Chondrocyte (in vitro differentiated cells): Measurements from ENCODE around the gene NEUROD2. TPM values are rescaled to one million over a fixed set of nuclear protein-coding genes. Genes with fewer than 3 reads are reported as not detected.
A peak's percentile ranks its signal among the peaks of the same experiment; 100 is the strongest.

Source experiments
- DNase-seq: peaks from one replicate; pipeline ENCODE4 v3.0.0; 2021; ENCODE audit warnings: mixed read lengths, low spot score
- H3K27ac Mint-ChIP-seq: one replicate; pipeline ENCODE4 v1.8.0; 2021; ENCODE audit warnings: mild to moderate bottlenecking, moderate library complexity, mixed read lengths; ENCODE audit not compliant: unreplicated experiment
- H3K27me3 Mint-ChIP-seq: 2 replicates; pipeline ENCODE4 v1.8.0; 2021; ENCODE audit warnings: low read depth, mixed read lengths
- H3K36me3 Mint-ChIP-seq: 2 replicates; pipeline ENCODE4 v1.8.0; 2021; ENCODE audit warnings: low read depth, mixed read lengths
- H3K4me1 Mint-ChIP-seq: 2 replicates; pipeline ENCODE4 v1.8.0; 2021; ENCODE audit warnings: low read depth, mild to moderate bottlenecking, mixed read lengths
- H3K4me3 Mint-ChIP-seq: one replicate; pipeline ENCODE4 v1.8.0; 2021; ENCODE audit warnings: mild to moderate bottlenecking, moderate library complexity, mixed read lengths; ENCODE audit not compliant: unreplicated experiment
- H3K9me3 Mint-ChIP-seq: 2 replicates; pipeline ENCODE4 v1.8.0; 2021; ENCODE audit warnings: low read depth, mixed read lengths
- total RNA-seq: library from RNA; stranded (reverse); gene quantifications from 3 replicates; pipeline ENCODE4 v1.2.1, GENCODE V29; 2021
- TF ChIP-seq, protein P1 (sequence below): fragments of 200-600 bp; sonication (generic); IDR thresholded peaks from 2 replicates; pipeline ENCODE4 v1.5.0; 2021; ENCODE audit warnings: antibody characterized with exemption, mild to moderate bottlenecking, moderate library complexity

NEUROD2 gene
- total RNA-seq, 1 donor from 2014 or later, result not detected

GRCh38 chr17:39607057-39607850 is 466 bp downstream of the NEUROD2 start:
- Mint-ChIP-seq H3K27ac (no peak overlapping the region), H3K4me3 (no peak overlapping the region), H3K9me3 (no peaks in the 10 kb centered on the region), H3K36me3 (no peaks in the 10 kb centered on the region), H3K4me1 (peaks cover 7% of the 10 kb centered on the region), H3K27me3 (peaks cover 57% of the 10 kb centered on the region)
- no peak for DNase-seq
- TF ChIP-seq, protein P1, sequence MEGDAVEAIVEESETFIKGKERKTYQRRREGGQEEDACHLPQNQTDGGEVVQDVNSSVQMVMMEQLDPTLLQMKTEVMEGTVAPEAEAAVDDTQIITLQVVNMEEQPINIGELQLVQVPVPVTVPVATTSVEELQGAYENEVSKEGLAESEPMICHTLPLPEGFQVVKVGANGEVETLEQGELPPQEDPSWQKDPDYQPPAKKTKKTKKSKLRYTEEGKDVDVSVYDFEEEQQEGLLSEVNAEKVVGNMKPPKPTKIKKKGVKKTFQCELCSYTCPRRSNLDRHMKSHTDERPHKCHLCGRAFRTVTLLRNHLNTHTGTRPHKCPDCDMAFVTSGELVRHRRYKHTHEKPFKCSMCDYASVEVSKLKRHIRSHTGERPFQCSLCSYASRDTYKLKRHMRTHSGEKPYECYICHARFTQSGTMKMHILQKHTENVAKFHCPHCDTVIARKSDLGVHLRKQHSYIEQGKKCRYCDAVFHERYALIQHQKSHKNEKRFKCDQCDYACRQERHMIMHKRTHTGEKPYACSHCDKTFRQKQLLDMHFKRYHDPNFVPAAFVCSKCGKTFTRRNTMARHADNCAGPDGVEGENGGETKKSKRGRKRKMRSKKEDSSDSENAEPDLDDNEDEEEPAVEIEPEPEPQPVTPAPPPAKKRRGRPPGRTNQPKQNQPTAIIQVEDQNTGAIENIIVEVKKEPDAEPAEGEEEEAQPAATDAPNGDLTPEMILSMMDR, result no peak

GRCh38 chr17:39606434-39607056 is 1.2 kb downstream of the NEUROD2 start:
- H3K4me3 Mint-ChIP-seq, result no peak overlapping the region
- H3K27me3 Mint-ChIP-seq, result peaks cover 63% of the 10 kb centered on the region
- H3K27ac Mint-ChIP-seq, result no peak overlapping the region
- peaks cover 7% of the 10 kb centered on the region for H3K4me1 Mint-ChIP-seq
- H3K9me3 Mint-ChIP-seq, result no peaks in the 10 kb centered on the region
- DNase-seq, result no peak
- no peaks in the 10 kb centered on the region for H3K36me3 Mint-ChIP-seq
- TF ChIP-seq, protein P1, result no peak

DNA sequence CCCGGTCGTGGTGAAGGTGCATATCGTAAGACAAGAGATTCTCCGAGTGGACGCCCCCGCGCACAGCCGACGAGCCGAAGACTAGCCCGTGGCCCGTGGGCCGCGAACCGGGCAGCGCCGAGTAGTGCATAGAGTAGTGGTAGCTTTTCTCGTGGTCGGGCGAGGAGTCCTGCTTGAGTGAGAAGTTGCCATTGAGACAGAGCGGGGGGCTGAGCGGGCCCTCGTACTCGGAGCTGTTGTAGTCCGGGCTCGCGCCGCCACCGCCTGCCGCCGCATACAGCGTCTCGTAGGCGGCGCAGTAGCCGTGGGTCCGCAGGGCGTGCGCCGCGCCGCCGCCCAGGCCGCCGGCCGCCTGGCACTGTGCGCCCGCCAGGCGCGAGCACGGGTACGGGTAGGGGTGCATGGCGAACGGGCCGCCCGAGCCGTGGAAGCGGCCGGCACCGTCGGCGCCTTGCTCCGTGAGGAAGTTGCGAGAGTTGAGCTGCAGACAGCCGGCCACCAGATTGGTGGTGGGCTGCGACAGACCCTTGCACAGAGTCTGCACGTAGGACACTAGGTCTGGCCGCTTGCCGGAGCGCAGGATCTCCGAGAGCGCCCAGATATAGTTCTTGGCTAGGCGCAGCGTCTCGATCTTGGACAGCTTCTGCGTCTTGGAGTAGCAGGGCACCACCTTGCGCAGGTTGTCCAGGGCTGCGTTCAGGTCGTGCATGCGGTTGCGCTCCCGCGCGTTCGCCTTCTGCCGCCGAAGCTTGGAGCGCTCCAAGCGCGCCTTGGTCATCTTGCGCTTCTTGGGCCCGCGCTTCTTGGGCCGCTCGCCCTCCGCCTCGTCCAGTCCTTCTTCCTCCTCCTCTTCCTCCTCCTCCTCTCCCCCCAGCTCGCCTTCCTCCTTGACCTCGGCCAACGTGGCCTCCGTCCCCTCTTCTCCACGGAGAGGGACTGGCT is 2.0 kb downstream of the NEUROD2 start:
- Mint-ChIP-seq H3K27ac (no peak overlapping the region), H3K36me3 (no peaks in the 10 kb centered on the region), H3K27me3 (peaks cover 63% of the 10 kb centered on the region), H3K9me3 (no peaks in the 10 kb centered on the region), H3K4me3 (peak overlapping the region; percentile 28), H3K4me1 (peaks cover 7% of the 10 kb centered on the region)
- DNase-seq, result no peak
- TF ChIP-seq, protein P1, result no peak

GRCh38 chr17:39604911-39605491 is 2.7 kb downstream of the NEUROD2 start:
- Mint-ChIP-seq H3K36me3 (no peaks in the 10 kb centered on the region), H3K27ac (no peak overlapping the region), H3K27me3 (peaks cover 69% of the 10 kb centered on the region), H3K4me1 (peaks cover 7% of the 10 kb centered on the region), H3K9me3 (no peaks in the 10 kb centered on the region), H3K4me3 (no peak overlapping the region)
- TF ChIP-seq, protein P1, result no peak
- DNase-seq, result no peak
